ENCODE measurements around the gene TNPO1.

GRCh38 chr5:72956324-72957140 lies 140.1 kb downstream of the TNPO1 start:
- TF ChIP-seq EZH2phosphoT487 (IDR thresholded peaks at IDR 0.05; ENCODE audit: insufficient read depth, low read depth), result no peak
- TF ChIP-seq EZH2 (IDR thresholded peaks at IDR 0.05; ENCODE audit: insufficient read depth, poor library complexity, severe bottlenecking), result no peak

All from GM23248 (cell line).